Measurements from ENCODE around the gene MYO5A.
"Not testable (repeated sequence)": the region's sequence is repeated elsewhere in the genome, so short reads cannot be mapped to it uniquely, and the experiment has no call there.

- not testable (repeated sequence) for TF ChIP-seq CTCF (optimal IDR thresholded peaks at IDR 0.05 in 1 of 3, IDR thresholded peaks at IDR 0.05 in 1 of 3, conservative IDR thresholded peaks at IDR 0.05 in 1 of 3; ENCODE audit: extremely low read depth in 1 of 3, insufficient read depth in 2 of 3, low read length in 3 of 3); EZH2 (IDR thresholded peaks at IDR 0.05; ENCODE audit: low read length)
Measured at GRCh38 chr15:52551186-52551585, 22.5 kb upstream of the MYO5A start.
